Measurements from ENCODE around the gene GUCY1A2. TPM values are rescaled to one million over a fixed set of nuclear protein-coding genes. Genes with fewer than 3 reads are reported as not detected.

Gene GUCY1A2
- total RNA-seq, 3 donors from 2014 or later, result 0.61 to 4.0 (median 1.4) TPM

GRCh38 chr11:107011977-107012376, 6.3 kb downstream of the GUCY1A2 start:
- intact Hi-C loops (cut with DNase I, micrococcal nuclease), result no loop called here
- no peaks in the 10 kb centered on the region for H3K4me1 ChIP-seq (ENCODE audit: low read depth)
- TF ChIP-seq, protein P1, sequence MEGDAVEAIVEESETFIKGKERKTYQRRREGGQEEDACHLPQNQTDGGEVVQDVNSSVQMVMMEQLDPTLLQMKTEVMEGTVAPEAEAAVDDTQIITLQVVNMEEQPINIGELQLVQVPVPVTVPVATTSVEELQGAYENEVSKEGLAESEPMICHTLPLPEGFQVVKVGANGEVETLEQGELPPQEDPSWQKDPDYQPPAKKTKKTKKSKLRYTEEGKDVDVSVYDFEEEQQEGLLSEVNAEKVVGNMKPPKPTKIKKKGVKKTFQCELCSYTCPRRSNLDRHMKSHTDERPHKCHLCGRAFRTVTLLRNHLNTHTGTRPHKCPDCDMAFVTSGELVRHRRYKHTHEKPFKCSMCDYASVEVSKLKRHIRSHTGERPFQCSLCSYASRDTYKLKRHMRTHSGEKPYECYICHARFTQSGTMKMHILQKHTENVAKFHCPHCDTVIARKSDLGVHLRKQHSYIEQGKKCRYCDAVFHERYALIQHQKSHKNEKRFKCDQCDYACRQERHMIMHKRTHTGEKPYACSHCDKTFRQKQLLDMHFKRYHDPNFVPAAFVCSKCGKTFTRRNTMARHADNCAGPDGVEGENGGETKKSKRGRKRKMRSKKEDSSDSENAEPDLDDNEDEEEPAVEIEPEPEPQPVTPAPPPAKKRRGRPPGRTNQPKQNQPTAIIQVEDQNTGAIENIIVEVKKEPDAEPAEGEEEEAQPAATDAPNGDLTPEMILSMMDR (IDR thresholded peaks at IDR 0.05), result no peak
- no peaks in the 10 kb centered on the region for H3K36me3 ChIP-seq (ENCODE audit: low read depth)
- ATAC-seq, result no peak
- H3K4me3 ChIP-seq, result no peak overlapping the region
- DNase-seq, result no peak
- no peaks in the 10 kb centered on the region for H3K9me3 ChIP-seq

DNA sequence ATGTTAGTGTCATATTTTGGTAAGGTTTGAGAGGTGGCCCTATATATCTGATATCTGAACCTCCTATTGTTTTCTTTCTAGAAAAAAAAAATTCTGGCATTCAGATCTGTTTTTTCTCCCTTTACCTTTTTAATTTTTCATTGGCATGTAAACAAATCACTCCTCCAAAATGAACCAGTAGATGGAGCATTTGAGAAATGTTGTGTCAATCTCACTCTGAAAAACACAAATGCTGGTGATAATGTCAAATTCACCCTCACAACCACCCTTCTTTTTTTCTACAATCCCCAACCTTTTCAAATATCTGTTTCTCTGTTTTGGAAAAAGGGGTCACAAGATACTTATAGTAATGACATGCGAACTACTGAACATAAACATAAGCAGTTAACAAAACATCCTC, 9.1 kb downstream of the GUCY1A2 start:
- DNase-seq (no peak), ATAC-seq (no peak)
- Histone ChIP-seq H3K36me3 (ENCODE audit: low read depth) (no peaks in the 10 kb centered on the region), H3K4me1 (ENCODE audit: low read depth) (no peaks in the 10 kb centered on the region), H3K9me3 (no peaks in the 10 kb centered on the region), H3K4me3 (no peak overlapping the region)
- TF ChIP-seq, protein P1 (IDR thresholded peaks at IDR 0.05), result no peak
- intact Hi-C loops (cut with DNase I, micrococcal nuclease), result no loop called here

GRCh38 chr11:107006076-107006833, 12.0 kb downstream of the GUCY1A2 start:
- H3K36me3 ChIP-seq (ENCODE audit: low read depth), result no peaks in the 10 kb centered on the region
- no peaks in the 10 kb centered on the region for H3K9me3 ChIP-seq
- TF ChIP-seq, protein P1 (IDR thresholded peaks at IDR 0.05), result no peak
- H3K4me1 ChIP-seq (ENCODE audit: low read depth), result no peaks in the 10 kb centered on the region
- no peak overlapping the region for H3K4me3 ChIP-seq
- ATAC-seq (no peak), DNase-seq (no peak)
- intact Hi-C loops (cut with DNase I, micrococcal nuclease), result no loop called here

DNA sequence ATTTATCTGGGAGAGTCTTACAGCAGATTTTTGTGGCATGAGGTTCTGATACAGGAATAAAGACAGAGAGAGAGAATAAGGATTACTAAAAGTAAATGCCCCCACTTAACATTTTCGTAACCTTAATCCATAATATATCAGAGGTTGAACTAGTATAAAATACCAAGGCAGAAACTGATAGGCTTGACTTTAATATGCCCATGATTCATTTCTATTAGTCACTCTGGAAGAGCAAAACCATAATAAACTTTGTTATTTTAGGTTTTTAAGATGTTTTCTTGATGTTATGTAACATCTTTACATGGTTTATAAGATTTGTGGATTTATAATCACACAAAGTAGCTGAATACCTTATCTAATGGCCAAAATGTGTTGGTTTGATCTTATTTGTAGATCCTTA, 19.1 kb downstream of the GUCY1A2 start:
- intact Hi-C loops (cut with DNase I, micrococcal nuclease), result no loop called here

DNA sequence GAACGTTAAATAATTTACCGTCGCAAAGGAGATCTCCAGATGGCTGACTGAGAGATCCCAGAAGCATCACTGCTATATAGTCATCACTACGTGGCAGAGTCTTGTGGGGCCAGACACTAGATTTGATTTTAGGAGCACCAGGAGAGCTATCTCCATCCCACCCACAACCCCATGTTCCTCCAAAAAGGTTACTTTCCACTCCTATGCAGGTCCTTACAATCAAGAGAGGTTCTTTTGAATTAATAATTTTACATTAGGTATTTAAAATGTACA, 19.4 kb downstream of the GUCY1A2 start:
- H3K4me1 ChIP-seq (ENCODE audit: low read depth), result no peaks in the 10 kb centered on the region
- DNase-seq, result no peak
- H3K36me3 ChIP-seq (ENCODE audit: low read depth), result no peaks in the 10 kb centered on the region
- no peaks in the 10 kb centered on the region for H3K9me3 ChIP-seq
- ATAC-seq, result no peak
- no peak overlapping the region for H3K4me3 ChIP-seq
- intact Hi-C loops (cut with DNase I, micrococcal nuclease), result no loop called here
- TF ChIP-seq, protein P1 (IDR thresholded peaks at IDR 0.05), result no peak

More for the DNA sequence above, 19.1 kb downstream of the GUCY1A2 start:
- DNase-seq (no peak), ATAC-seq (no peak)
- Histone ChIP-seq H3K4me1 (ENCODE audit: low read depth) (no peaks in the 10 kb centered on the region), H3K9me3 (no peaks in the 10 kb centered on the region), H3K4me3 (no peak overlapping the region), H3K36me3 (ENCODE audit: low read depth) (no peaks in the 10 kb centered on the region)
- TF ChIP-seq, protein P1 (IDR thresholded peaks at IDR 0.05), result no peak

All from mucosa of descending colon (tissue), 3 donors.